Dermis blood vessel endothelial cell (primary cell): ENCODE measurements around the gene PRSS12. TPM values are rescaled to one million over a fixed set of nuclear protein-coding genes. Genes with fewer than 3 reads are reported as not detected.
"Not testable (repeated sequence)": the region's sequence is repeated elsewhere in the genome, so short reads cannot be mapped to it uniquely, and the experiment has no call there.

Experiments used
- DNase-seq: peaks from one replicate; pipeline ENCODE4 v3.0.0; 2010
- total RNA-seq: library from RNA; depleted of rRNA; stranded (reverse); fragments of >200 nt; gene quantifications from 2 replicates; pipeline ENCODE4 v1.2.3, GENCODE V29; 2014

PRSS12 gene
- total RNA-seq, 1 donor from 2014 or later: 0.17 TPM

- no peak for DNase-seq
Measured at GRCh38 chr4:118273642-118274041, 79.2 kb downstream of the PRSS12 start.

- DNase-seq: no peak
Measured at GRCh38 chr4:118271788-118272187, 81.0 kb downstream of the PRSS12 start.

GRCh38 chr4:118270492-118270891, 82.3 kb downstream of the PRSS12 start:
- DNase-seq: peak; percentile 72

- no peak for DNase-seq
Measured at GRCh38 chr4:118268780-118269179, 84.0 kb downstream of the PRSS12 start.

- not testable (repeated sequence) for DNase-seq
Measured at GRCh38 chr4:118266145-118266496, 86.7 kb downstream of the PRSS12 start.

- no peak for DNase-seq
Measured at GRCh38 chr4:118265312-118266144, 87.3 kb downstream of the PRSS12 start.

GRCh38 chr4:118264096-118264495, 88.7 kb downstream of the PRSS12 start:
- DNase-seq: no peak

- no peak for DNase-seq
Measured at GRCh38 chr4:118260309-118260708, 92.5 kb downstream of the PRSS12 start.

GRCh38 chr4:118259111-118259510, 93.7 kb downstream of the PRSS12 start:
- DNase-seq: no peak

GRCh38 chr4:118254368-118254767, 98.4 kb downstream of the PRSS12 start:
- no peak for DNase-seq

GRCh38 chr4:118249890-118250289, 102.9 kb downstream of the PRSS12 start:
- no peak for DNase-seq

- no peak for DNase-seq
Measured at GRCh38 chr4:118237531-118237930, 115.3 kb downstream of the PRSS12 start.

GRCh38 chr4:118235566-118236120, 117.2 kb downstream of the PRSS12 start:
- DNase-seq: no peak
